Upper lobe of right lung (tissue), 1 donor: ENCODE measurements around the gene MOB2. TPM values are rescaled to one million over a fixed set of nuclear protein-coding genes. Genes with fewer than 3 reads are reported as not detected.

ENCODE experiments used
- ATAC-seq: fragments of 200-7000 bp; cut with Tn5 transposase; one replicate; pipeline ENCODE4 v1.9.1; 2020; ENCODE audit warnings: mild to moderate bottlenecking, moderate library complexity
- DNase-seq: peaks from one replicate; pipeline ENCODE4 v3.0.0-alpha.2; 2020
- H3K27ac ChIP-seq: fragments of 200-600 bp; one replicate; pipeline ENCODE4 v1.8.0; 2022
- H3K27me3 ChIP-seq: fragments of 200-600 bp; one replicate; pipeline ENCODE4 v1.8.0; 2022; ENCODE audit warnings: mild to moderate bottlenecking
- H3K36me3 ChIP-seq: fragments of 200-600 bp; one replicate; pipeline ENCODE4 v1.8.0; 2022
- H3K4me1 ChIP-seq: fragments of 200-600 bp; one replicate; pipeline ENCODE4 v1.8.0; 2022
- H3K4me3 ChIP-seq: fragments of 200-600 bp; one replicate; pipeline ENCODE4 v1.8.0; 2022; ENCODE audit warnings: mild to moderate bottlenecking
- H3K9me3 ChIP-seq: fragments of 200-600 bp; one replicate; pipeline ENCODE4 v1.8.0; 2022
- intact Hi-C: fragments of 100-400 bp; cut with DNase I; formaldehyde crosslinking; loops from one replicate; pipeline ENCODE4 v1.11.0; 2022
- long read RNA-seq: library from polyadenylated mRNA; unstranded; transcript quantifications from one replicate; pipeline ENCODE4 v2.0.0, GENCODE V29; 2021
- total RNA-seq: library from RNA; stranded (reverse); fragmentation: NEBNext Ultra II Directional; extraction: Animal tissue kit (Norgen Biotek cat#: 25700); gene quantifications from one replicate; pipeline ENCODE4 v1.2.1, GENCODE V29; 2021
- TF ChIP-seq, protein P1 (sequence below): fragments of 200-600 bp; IDR thresholded peaks from one replicate; pipeline ENCODE4 v1.8.0; 2022; ENCODE audit warnings: antibody characterized with exemption
- donor health status: DM: no; HTN: yes; CAD: no; lungs with severe emphysema.

MOB2 gene
- 58.9 TPM for total RNA-seq
- long read RNA-seq, transcript MOB2-202 (5 exons, 795 nt) = major isoform, 9 of 97 reads
- long read RNA-seq, partial matches to known transcripts = 66 of 97 reads
- long read RNA-seq, other reads (novel, unspliced or antisense) = 22 of 97 reads

DNA sequence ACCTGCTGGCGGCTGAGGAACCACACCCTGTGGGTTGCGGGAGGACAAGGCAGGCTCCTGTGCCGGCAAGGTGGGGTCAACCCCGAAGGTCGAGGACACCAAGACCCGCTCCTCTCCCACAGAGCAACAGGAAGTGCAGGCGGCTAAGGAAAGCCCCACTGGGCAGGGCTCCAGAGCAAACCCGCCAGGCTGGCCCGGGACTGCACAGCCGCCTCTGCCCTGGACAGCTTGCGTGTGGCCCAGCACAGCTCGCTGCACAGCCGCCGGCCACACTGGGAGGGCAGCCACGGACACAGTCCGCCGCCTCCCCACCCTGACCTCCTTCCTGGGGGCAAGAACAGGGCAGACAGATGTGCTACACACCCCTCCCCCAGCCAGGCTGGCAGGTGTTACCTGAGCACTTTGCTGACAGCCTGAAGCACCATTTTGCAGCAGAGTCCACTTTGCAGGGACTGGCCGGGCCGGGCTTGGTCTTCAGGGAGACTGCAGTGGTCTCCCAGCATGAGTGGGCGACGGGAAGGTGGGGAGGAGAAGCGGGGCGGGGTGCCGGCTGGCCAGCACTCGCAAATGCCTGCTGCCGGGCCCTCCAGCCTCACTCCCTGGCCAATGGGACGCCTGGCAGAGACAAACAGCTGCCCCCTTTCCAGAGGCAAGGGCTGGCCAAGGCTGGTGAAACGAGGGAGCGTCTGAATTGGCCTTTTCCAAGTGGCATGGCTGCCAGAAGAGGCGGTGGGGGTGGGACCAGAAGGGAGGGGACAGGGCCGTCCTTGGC is at the start of gene MOB2:
Gene MOB2 (minus strand): TSS at position 726 of the 772 bp plus-strand sequence. CDS start 223 bp downstream, at position 503.
- H3K27me3 ChIP-seq = no peaks in the 10 kb centered on the region
- TF ChIP-seq, protein P1, sequence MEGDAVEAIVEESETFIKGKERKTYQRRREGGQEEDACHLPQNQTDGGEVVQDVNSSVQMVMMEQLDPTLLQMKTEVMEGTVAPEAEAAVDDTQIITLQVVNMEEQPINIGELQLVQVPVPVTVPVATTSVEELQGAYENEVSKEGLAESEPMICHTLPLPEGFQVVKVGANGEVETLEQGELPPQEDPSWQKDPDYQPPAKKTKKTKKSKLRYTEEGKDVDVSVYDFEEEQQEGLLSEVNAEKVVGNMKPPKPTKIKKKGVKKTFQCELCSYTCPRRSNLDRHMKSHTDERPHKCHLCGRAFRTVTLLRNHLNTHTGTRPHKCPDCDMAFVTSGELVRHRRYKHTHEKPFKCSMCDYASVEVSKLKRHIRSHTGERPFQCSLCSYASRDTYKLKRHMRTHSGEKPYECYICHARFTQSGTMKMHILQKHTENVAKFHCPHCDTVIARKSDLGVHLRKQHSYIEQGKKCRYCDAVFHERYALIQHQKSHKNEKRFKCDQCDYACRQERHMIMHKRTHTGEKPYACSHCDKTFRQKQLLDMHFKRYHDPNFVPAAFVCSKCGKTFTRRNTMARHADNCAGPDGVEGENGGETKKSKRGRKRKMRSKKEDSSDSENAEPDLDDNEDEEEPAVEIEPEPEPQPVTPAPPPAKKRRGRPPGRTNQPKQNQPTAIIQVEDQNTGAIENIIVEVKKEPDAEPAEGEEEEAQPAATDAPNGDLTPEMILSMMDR = no peak
- DNase-seq = peak; percentile 75
- intact Hi-C loops = no loop called here
- H3K27ac ChIP-seq = peak within 1 kb of the TSS; percentile 51
- H3K4me1 ChIP-seq = peaks cover 48% of the 10 kb centered on the region
- no peaks in the 10 kb centered on the region for H3K36me3 ChIP-seq
- peak within 1 kb of the TSS; percentile 29 for H3K4me3 ChIP-seq
- H3K9me3 ChIP-seq = no peaks in the 10 kb centered on the region
- peak; percentile 66 for ATAC-seq

DNA sequence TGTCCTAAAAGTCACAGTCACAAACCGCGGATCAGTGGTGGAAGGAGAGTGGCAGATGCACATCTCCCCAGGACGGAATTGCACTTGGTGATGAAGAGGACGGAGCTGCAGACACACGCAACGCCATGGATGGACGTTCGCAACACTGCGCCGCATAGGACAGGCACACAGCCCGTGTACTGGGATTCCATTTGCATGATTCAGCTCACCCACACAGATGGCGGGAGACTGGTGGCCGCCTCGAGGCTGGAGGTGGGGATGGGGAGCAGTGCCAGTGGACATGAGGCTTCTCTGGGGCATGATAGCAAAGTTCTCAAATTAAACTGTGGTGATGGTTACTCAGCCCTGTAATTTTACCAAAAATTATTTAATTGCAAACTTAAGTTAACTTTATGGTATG is 48.1 kb upstream of the MOB2 start:
- Histone ChIP-seq H3K27ac (no peak overlapping the region), H3K9me3 (no peaks in the 10 kb centered on the region), H3K4me1 (peaks cover 38% of the 10 kb centered on the region), H3K36me3 (peaks cover 14% of the 10 kb centered on the region), H3K27me3 (no peaks in the 10 kb centered on the region), H3K4me3 (no peak overlapping the region)
- intact Hi-C loops = no loop called here
- no peak for ATAC-seq
- DNase-seq = no peak
- TF ChIP-seq, protein P1 = no peak

DNA sequence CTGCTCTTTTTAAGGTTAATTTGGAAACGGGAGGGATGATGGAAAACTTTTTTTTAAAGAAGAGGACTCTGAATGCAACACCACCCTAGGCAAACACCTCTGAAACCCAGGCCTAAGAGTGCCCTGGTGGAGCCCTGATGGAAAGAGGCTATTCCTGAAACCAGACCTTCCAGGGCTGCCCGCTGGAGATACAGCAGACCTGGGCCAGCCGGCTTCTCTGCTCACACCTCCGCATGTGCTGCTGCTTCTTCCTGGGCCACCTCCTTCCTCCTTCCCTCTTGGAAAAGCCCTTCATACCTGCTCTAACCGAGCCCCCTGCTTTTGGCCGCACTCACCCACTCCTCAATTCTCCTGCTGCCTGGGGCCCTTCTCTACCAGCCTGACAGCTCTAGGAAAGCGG is 47.6 kb upstream of the MOB2 start:
- no peak overlapping the region for H3K4me3 ChIP-seq
- intact Hi-C loops = no loop called here
- ATAC-seq = no peak
- TF ChIP-seq, protein P1 = no peak
- H3K27ac ChIP-seq = no peak overlapping the region
- H3K27me3 ChIP-seq = no peaks in the 10 kb centered on the region
- no peaks in the 10 kb centered on the region for H3K9me3 ChIP-seq
- peaks cover 14% of the 10 kb centered on the region for H3K36me3 ChIP-seq
- H3K4me1 ChIP-seq = peaks cover 38% of the 10 kb centered on the region
- no peak for DNase-seq

DNA sequence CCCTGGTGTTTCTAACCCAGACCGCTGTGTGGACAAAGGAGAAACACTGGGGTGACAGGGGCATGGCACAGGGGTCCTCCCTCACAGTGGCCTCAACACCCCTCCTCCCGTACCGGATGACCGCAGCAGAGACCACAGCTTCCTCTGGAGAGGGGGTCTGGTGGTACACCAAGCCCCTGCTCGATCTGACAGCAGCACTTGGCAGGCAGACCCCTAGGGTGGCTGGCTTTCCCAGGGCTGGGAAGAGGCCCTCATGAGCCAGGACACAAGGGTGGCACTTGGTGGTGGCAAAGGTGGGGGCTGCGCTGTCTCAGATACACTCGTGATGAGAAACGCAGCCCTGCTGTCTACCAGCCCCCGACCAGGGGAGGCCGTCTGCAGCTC is 46.8 kb upstream of the MOB2 start:
- Histone ChIP-seq H3K36me3 (peaks cover 14% of the 10 kb centered on the region), H3K9me3 (no peaks in the 10 kb centered on the region), H3K27me3 (no peaks in the 10 kb centered on the region), H3K4me1 (peaks cover 38% of the 10 kb centered on the region), H3K4me3 (no peak overlapping the region), H3K27ac (peak overlapping the region; percentile 75)
- DNase-seq = no peak
- no peak for ATAC-seq
- TF ChIP-seq, protein P1 = no peak
- intact Hi-C loops = no loop called here

DNA sequence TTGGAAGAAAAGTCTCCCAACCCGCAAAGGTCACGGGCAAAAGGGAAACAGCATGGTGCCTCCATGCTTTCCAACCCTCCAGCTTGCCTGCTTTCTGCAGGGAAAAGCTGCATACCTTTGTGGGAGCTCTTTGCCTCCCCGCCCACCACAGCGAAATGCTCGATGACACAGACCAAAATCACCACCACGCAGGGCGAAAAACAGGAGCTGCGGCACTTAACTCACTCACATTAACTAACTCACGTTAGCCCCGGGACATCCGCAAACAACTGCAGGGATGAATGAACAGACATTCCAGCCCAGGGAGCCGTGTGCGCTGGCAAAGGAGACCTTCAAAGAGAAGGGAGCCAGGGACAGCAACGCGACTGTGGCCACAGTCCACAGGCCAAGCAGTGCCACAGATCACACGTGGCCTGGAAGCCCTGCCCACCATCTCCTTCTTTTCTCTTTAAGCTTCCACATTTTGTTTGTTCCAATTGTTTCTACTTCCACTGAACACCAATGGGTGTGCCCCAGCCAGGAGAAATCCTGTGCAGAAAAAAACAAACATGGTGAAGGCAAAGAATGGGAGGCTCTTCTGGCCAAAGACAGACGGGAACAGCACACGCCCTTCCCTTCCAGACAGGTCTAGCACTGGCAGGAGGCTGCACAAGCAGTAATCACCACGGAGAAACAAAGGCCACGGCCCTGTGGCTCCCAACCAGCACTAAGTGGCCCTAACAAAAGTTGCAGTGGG is 46.2 kb upstream of the MOB2 start:
- peaks cover 14% of the 10 kb centered on the region for H3K36me3 ChIP-seq
- H3K27ac ChIP-seq = peak overlapping the region; percentile 60
- H3K4me3 ChIP-seq = no peak overlapping the region
- DNase-seq = no peak
- H3K9me3 ChIP-seq = no peaks in the 10 kb centered on the region
- TF ChIP-seq, protein P1 = no peak
- intact Hi-C loops = no loop called here
- peaks cover 38% of the 10 kb centered on the region for H3K4me1 ChIP-seq
- H3K27me3 ChIP-seq = no peaks in the 10 kb centered on the region
- peak; percentile 28 for ATAC-seq
